ENCODE measurements around the gene NEK9. TPM values are rescaled to one million over a fixed set of nuclear protein-coding genes. Genes with fewer than 3 reads are reported as not detected.

NEK9 gene
- total RNA-seq, 1 experiment from 2014 or later: 40.7 TPM

DNA sequence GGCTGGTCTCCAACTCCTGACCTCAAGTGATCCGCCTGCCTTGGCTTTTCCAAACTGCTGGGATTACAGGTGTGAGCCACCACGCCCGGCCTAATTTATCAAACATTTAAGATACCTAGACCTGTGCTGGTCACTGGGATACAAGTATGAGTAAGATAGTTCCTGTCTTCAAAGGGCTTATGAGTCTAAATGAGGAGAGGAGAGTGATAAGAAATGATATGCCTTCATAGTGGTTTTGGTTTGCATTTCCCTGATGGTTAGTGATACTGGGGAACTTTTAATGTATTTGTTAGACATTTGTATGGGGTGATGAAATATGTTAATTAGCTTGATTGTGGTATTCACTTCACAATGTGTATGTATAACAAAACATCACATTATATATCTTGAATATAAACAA lies 28.3 kb upstream of the NEK9 start:
- no peaks in the 10 kb centered on the region; the same call in 1 of the 2 replicates for H3K36me3 ChIP-seq (ENCODE audit: control insufficient read depth, insufficient read depth, low read length)
- ATAC-seq (no peak), DNase-seq (ENCODE audit: low read depth, low spot score) (no peak)
- intact Hi-C loops (cut with micrococcal nuclease; ENCODE audit: unreplicated experiment) (no loop called here), in situ Hi-C loops (cut with HindIII; ENCODE audit: low pct_unique_long_range_greater_than_20kb, low sequenced_read_pairs) (no loop called here)
- no peak overlapping the region for H3K27ac ChIP-seq (ENCODE audit: low read length)
- H3K4me3 ChIP-seq (ENCODE audit: low read depth in 2 of 2, low read length in 2 of 2): no peak overlapping the region
- TF ChIP-seq, protein P1, sequence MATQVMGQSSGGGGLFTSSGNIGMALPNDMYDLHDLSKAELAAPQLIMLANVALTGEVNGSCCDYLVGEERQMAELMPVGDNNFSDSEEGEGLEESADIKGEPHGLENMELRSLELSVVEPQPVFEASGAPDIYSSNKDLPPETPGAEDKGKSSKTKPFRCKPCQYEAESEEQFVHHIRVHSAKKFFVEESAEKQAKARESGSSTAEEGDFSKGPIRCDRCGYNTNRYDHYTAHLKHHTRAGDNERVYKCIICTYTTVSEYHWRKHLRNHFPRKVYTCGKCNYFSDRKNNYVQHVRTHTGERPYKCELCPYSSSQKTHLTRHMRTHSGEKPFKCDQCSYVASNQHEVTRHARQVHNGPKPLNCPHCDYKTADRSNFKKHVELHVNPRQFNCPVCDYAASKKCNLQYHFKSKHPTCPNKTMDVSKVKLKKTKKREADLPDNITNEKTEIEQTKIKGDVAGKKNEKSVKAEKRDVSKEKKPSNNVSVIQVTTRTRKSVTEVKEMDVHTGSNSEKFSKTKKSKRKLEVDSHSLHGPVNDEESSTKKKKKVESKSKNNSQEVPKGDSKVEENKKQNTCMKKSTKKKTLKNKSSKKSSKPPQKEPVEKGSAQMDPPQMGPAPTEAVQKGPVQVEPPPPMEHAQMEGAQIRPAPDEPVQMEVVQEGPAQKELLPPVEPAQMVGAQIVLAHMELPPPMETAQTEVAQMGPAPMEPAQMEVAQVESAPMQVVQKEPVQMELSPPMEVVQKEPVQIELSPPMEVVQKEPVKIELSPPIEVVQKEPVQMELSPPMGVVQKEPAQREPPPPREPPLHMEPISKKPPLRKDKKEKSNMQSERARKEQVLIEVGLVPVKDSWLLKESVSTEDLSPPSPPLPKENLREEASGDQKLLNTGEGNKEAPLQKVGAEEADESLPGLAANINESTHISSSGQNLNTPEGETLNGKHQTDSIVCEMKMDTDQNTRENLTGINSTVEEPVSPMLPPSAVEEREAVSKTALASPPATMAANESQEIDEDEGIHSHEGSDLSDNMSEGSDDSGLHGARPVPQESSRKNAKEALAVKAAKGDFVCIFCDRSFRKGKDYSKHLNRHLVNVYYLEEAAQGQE (IDR thresholded peaks at IDR 0.05; ENCODE audit: insufficient read depth in 1 of 2, low read depth in 2 of 2, low read length in 1 of 2): no peak
- no peak for TF ChIP-seq SIN3A (IDR thresholded peaks at IDR 0.05; ENCODE audit: borderline replicate concordance, insufficient read depth, low read depth, low read length)
- TF ChIP-seq, protein P2, sequence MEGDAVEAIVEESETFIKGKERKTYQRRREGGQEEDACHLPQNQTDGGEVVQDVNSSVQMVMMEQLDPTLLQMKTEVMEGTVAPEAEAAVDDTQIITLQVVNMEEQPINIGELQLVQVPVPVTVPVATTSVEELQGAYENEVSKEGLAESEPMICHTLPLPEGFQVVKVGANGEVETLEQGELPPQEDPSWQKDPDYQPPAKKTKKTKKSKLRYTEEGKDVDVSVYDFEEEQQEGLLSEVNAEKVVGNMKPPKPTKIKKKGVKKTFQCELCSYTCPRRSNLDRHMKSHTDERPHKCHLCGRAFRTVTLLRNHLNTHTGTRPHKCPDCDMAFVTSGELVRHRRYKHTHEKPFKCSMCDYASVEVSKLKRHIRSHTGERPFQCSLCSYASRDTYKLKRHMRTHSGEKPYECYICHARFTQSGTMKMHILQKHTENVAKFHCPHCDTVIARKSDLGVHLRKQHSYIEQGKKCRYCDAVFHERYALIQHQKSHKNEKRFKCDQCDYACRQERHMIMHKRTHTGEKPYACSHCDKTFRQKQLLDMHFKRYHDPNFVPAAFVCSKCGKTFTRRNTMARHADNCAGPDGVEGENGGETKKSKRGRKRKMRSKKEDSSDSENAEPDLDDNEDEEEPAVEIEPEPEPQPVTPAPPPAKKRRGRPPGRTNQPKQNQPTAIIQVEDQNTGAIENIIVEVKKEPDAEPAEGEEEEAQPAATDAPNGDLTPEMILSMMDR (IDR thresholded peaks at IDR 0.05): no peak
- TF ChIP-seq POLR2AphosphoS5 (IDR thresholded peaks at IDR 0.05; ENCODE audit: low read depth, low read length): no peak
- TF ChIP-seq TCF7L2 (IDR thresholded peaks at IDR 0.05; ENCODE audit: low read depth, low read length): no peak
- ChIA-PET POLR2A (no interaction called here), CTCF (no interaction called here)
- no peaks in the 10 kb centered on the region for H3K27me3 ChIP-seq (ENCODE audit: control insufficient read depth, insufficient read depth, low read length)
- H3K4me1 ChIP-seq (ENCODE audit: control insufficient read depth, insufficient read depth, low read length): no peaks in the 10 kb centered on the region; the same call in 1 of the 2 replicates
- no peaks in the 10 kb centered on the region for H3K9me3 ChIP-seq (ENCODE audit: control insufficient read depth, insufficient read depth, low read depth, low read length)
- no TSS peak for BruUV-seq (replicated peaks)

DNA sequence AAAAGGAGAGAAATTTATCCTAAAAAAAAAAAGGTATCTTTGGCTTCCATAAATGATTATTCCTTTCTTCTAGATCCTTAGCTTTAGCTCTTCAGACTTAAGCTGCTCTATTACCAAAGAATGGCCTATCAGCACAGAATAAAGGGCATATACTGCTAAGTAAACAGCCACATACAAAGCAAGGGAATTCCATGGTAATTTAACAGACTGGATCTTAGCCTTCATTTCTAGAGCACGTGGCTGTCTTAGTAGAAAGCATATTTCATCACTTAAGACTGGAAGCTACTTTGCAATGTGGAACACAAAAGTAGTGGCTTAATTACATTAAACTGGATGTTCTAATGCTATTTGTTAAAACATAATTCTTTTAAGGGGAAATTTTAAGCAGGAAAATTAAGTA lies 26.4 kb upstream of the NEK9 start:
- Histone ChIP-seq H3K36me3 (ENCODE audit: control insufficient read depth, insufficient read depth, low read length) (no peaks in the 10 kb centered on the region; the same call in 1 of the 2 replicates), H3K4me3 (ENCODE audit: low read depth in 2 of 2, low read length in 2 of 2) (no peak overlapping the region), H3K4me1 (ENCODE audit: control insufficient read depth, insufficient read depth, low read length) (no peaks in the 10 kb centered on the region), H3K27me3 (ENCODE audit: control insufficient read depth, insufficient read depth, low read length) (no peaks in the 10 kb centered on the region), H3K9me3 (ENCODE audit: control insufficient read depth, insufficient read depth, low read depth, low read length) (no peaks in the 10 kb centered on the region), H3K27ac (ENCODE audit: low read length) (no peak overlapping the region)
- no TSS peak for BruUV-seq (replicated peaks)
- ChIA-PET POLR2A (interaction anchor here (0.7 kb wide), 1 partner anchor 142 kb away, joined by 6 read pairs; no protein-coding TSS in a partner anchor), CTCF (no interaction called here)
- DNase-seq (ENCODE audit: low read depth, low spot score) (no peak), ATAC-seq (no peak)
- TF ChIP-seq TCF7L2 (IDR thresholded peaks at IDR 0.05; ENCODE audit: low read depth, low read length): no peak
- TF ChIP-seq, protein P2 (IDR thresholded peaks at IDR 0.05): no peak
- TF ChIP-seq, protein P1 (IDR thresholded peaks at IDR 0.05; ENCODE audit: insufficient read depth in 1 of 2, low read depth in 2 of 2, low read length in 1 of 2): no peak
- no peak for TF ChIP-seq SIN3A (IDR thresholded peaks at IDR 0.05; ENCODE audit: borderline replicate concordance, insufficient read depth, low read depth, low read length)
- no peak for TF ChIP-seq POLR2AphosphoS5 (IDR thresholded peaks at IDR 0.05; ENCODE audit: low read depth, low read length)
- intact Hi-C loops (cut with micrococcal nuclease; ENCODE audit: unreplicated experiment) (no loop called here), in situ Hi-C loops (cut with HindIII; ENCODE audit: low pct_unique_long_range_greater_than_20kb, low sequenced_read_pairs) (no loop called here)
